H9 (cell line): ENCODE measurements around the gene CPNE2. TPM values are rescaled to one million over a fixed set of nuclear protein-coding genes. Genes with fewer than 3 reads are reported as not detected.
A peak's percentile ranks its signal among the peaks of the same experiment; 100 is the strongest.

ENCODE experiments used
- DNase-seq: peaks from one replicate; pipeline ENCODE4 v3.0.0-alpha.2; 2017
- H2AFZ ChIP-seq: one replicate; pipeline ENCODE4 v1.6.1; 2013; ENCODE audit warnings: mild to moderate bottlenecking, low read length, control low read depth, moderate library complexity
- H2AK5ac ChIP-seq: 2 replicates; pipeline ENCODE4 v1.6.1; 2013; ENCODE audit warnings: low read length, control low read depth, mixed read lengths; ENCODE audit not compliant: insufficient read length
- H2BK120ac ChIP-seq: one replicate; pipeline ENCODE4 v1.6.1; 2013; ENCODE audit warnings: low read depth, mild to moderate bottlenecking, low read length, control low read depth, inconsistent platforms; ENCODE audit not compliant: poor library complexity, severe bottlenecking
- H2BK12ac ChIP-seq: 2 replicates; pipeline ENCODE4 v1.6.1; 2013; ENCODE audit warnings: low read length, control low read depth, mixed read lengths, low read depth; ENCODE audit not compliant: insufficient read length
- H2BK15ac ChIP-seq: 2 replicates; pipeline ENCODE4 v1.6.1; 2013; ENCODE audit warnings: low read depth, low read length, control low read depth
- H2BK20ac ChIP-seq: one replicate; pipeline ENCODE4 v1.6.1; 2013; ENCODE audit warnings: low read depth, mild to moderate bottlenecking, low read length, control low read depth, inconsistent platforms; ENCODE audit not compliant: poor library complexity, severe bottlenecking
- H2BK5ac ChIP-seq: 2 replicates; pipeline ENCODE4 v1.6.1; 2013; ENCODE audit warnings: low read length, control low read depth, mixed read lengths; ENCODE audit not compliant: insufficient read length
- H3K14ac ChIP-seq: 2 replicates; pipeline ENCODE4 v1.6.1; 2013; ENCODE audit warnings: low read length, control low read depth; ENCODE audit not compliant: insufficient read depth
- H3K18ac ChIP-seq: 2 replicates; pipeline ENCODE4 v1.6.1; 2013; ENCODE audit warnings: low read depth, mild to moderate bottlenecking, mixed read lengths, low read length, control low read depth; ENCODE audit not compliant: insufficient read length
- H3K23ac ChIP-seq: 2 replicates; pipeline ENCODE4 v1.6.1; 2013; ENCODE audit warnings: low read length, control low read depth, mixed read lengths, low read depth; ENCODE audit not compliant: insufficient read length
- H3K23me2 ChIP-seq: 2 replicates; pipeline ENCODE4 v1.6.1; 2013; ENCODE audit warnings: low read depth, mild to moderate bottlenecking, mixed read lengths, low read length, control low read depth; ENCODE audit not compliant: insufficient read length, poor library complexity, severe bottlenecking
- H3K27ac ChIP-seq: 2 replicates; pipeline ENCODE4 v1.5.1; 2013; ENCODE audit warnings: low read length, control low read depth, mixed read lengths, low read depth; ENCODE audit not compliant: insufficient read length
- H3K27me3 ChIP-seq: 2 replicates; pipeline ENCODE4 v1.6.1; 2013; ENCODE audit warnings: low read length, control low read depth, inconsistent platforms; ENCODE audit not compliant: insufficient read depth
- H3K4ac ChIP-seq: 2 replicates; pipeline ENCODE4 v1.6.1; 2013; ENCODE audit warnings: low read depth, mild to moderate bottlenecking, control low read depth, inconsistent platforms, low read length, moderate library complexity
- H3K4me1 ChIP-seq: 2 replicates; pipeline ENCODE4 v1.6.1; 2013; ENCODE audit warnings: low read length, control low read depth, inconsistent platforms; ENCODE audit not compliant: insufficient read depth
- H3K4me2 ChIP-seq: 2 replicates; pipeline ENCODE4 v1.6.1; 2013; ENCODE audit warnings: low read length, control low read depth, mixed read lengths; ENCODE audit not compliant: insufficient read length, insufficient read depth
- H3K56ac ChIP-seq: 2 replicates; pipeline ENCODE4 v1.6.1; 2013; ENCODE audit warnings: low read depth, mild to moderate bottlenecking, mixed read lengths, low read length, control low read depth; ENCODE audit not compliant: insufficient read length
- H3K79me1 ChIP-seq: 2 replicates; pipeline ENCODE4 v1.6.1; 2013; ENCODE audit warnings: low read depth, mild to moderate bottlenecking, moderate library complexity, low read length, control low read depth, inconsistent platforms; ENCODE audit not compliant: insufficient read depth, poor library complexity, severe bottlenecking
- H3K79me2 ChIP-seq: 2 replicates; pipeline ENCODE4 v1.6.1; 2013; ENCODE audit warnings: low read length, control low read depth, inconsistent platforms; ENCODE audit not compliant: insufficient read depth
- H3K9ac ChIP-seq: 2 replicates; pipeline ENCODE4 v1.6.1; 2013; ENCODE audit warnings: low read length, control low read depth, mixed read lengths; ENCODE audit not compliant: insufficient read length; ENCODE audit errors: extremely low read depth
- H3K9me3 ChIP-seq: one replicate; pipeline ENCODE4 v1.6.1; 2013; ENCODE audit warnings: low read depth, low read length, inconsistent platforms; ENCODE audit not compliant: control insufficient read depth
- H3T11ph ChIP-seq: one replicate; pipeline ENCODE4 v1.6.1; 2013; ENCODE audit warnings: mild to moderate bottlenecking, low read length, control low read depth, inconsistent platforms
- H4K20me1 ChIP-seq: one replicate; pipeline ENCODE4 v1.6.1; 2013; ENCODE audit not compliant: control insufficient read depth, insufficient read length, insufficient read depth
- H4K5ac ChIP-seq: 2 replicates; pipeline ENCODE4 v1.6.1; 2013; ENCODE audit warnings: low read depth, mild to moderate bottlenecking, mixed read lengths, low read length, control low read depth; ENCODE audit not compliant: insufficient read length
- H4K8ac ChIP-seq: replicated peaks from 2 replicates; pipeline ENCODE4 v1.6.1; 2013; ENCODE audit warnings: low read length, control low read depth, mixed read lengths, low read depth; ENCODE audit not compliant: insufficient read length
- H4K91ac ChIP-seq: 2 replicates; pipeline ENCODE4 v1.6.1; 2013; ENCODE audit warnings: low read depth, mild to moderate bottlenecking, moderate library complexity, mixed read lengths, low read length, control low read depth; ENCODE audit not compliant: insufficient read length
- H3K27ac Mint-ChIP-seq, 3 experiments: 2 replicates in 2 of 3; 3 replicates in 1 of 3; pipeline ENCODE4 v1.8.0; 2020 to 2021; ENCODE audit warnings: mixed read lengths in 3 of 3, mild to moderate bottlenecking in 1 of 3, moderate library complexity in 1 of 3
- H3K27me3 Mint-ChIP-seq: 2 replicates; pipeline ENCODE4 v1.8.0; 2021; ENCODE audit warnings: low read depth, mild to moderate bottlenecking, moderate library complexity, mixed read lengths
- H3K36me3 Mint-ChIP-seq, 3 experiments: 2 replicates in 2 of 3; 3 replicates in 1 of 3; pipeline ENCODE4 v1.8.0; 2020 to 2021; ENCODE audit warnings: low read depth in 3 of 3, mixed read lengths in 3 of 3; ENCODE audit not compliant: insufficient read depth in 1 of 3
- H3K4me1 Mint-ChIP-seq, 2 experiments: 2 replicates each; pipeline ENCODE4 v1.8.0; 2020; ENCODE audit warnings: mixed read lengths in 2 of 2
- H3K4me3 Mint-ChIP-seq, 2 experiments: 2 replicates in 1 of 2; 3 replicates in 1 of 2; pipeline ENCODE4 v1.8.0; 2020 to 2021; ENCODE audit warnings: mild to moderate bottlenecking in 2 of 2, mixed read lengths in 2 of 2, moderate library complexity in 1 of 2
- H3K9me3 Mint-ChIP-seq, 2 experiments: 2 replicates in 1 of 2; 3 replicates in 1 of 2; pipeline ENCODE4 v1.8.0; 2020; ENCODE audit warnings: mild to moderate bottlenecking in 2 of 2, mixed read lengths in 2 of 2, moderate library complexity in 1 of 2
- CTCF ChIP-seq: fragments of 200-600 bp; sonication (generic); conservative IDR thresholded peaks from 3 replicates; pipeline ENCODE4 v1.8.0; 2021; ENCODE audit warnings: antibody characterized with exemption, mild to moderate bottlenecking
- WGBS: extraction: QIAGEN DNeasy Blood & Tissue Kit; methylation state at CpG from one replicate; pipeline ENCODE4 v1.1.7; 2013; ENCODE audit warnings: missing lambda C conversion rate, low lambda C conversion rate, mixed read lengths; ENCODE audit not compliant: insufficient read length; ENCODE audit errors: extremely low coverage; 5-methylcytosine and 5-hydroxymethylcytosine counted together
- long read RNA-seq: library from polyadenylated mRNA; unstranded; transcript quantifications from one replicate; pipeline ENCODE4 v2.0.0, GENCODE V29; 2020
- total RNA-seq: library from RNA; stranded (reverse); gene quantifications from 2 replicates; pipeline ENCODE4 v1.2.1, GENCODE V29; 2021

Gene CPNE2
- 8.0 and 8.1 TPM in 2 replicates for total RNA-seq
- long read RNA-seq, partial matches to known transcripts = 0 of 2 reads
- long read RNA-seq, other reads (novel, unspliced or antisense) = 2 of 2 reads

GRCh38 chr16:57091975-57092785, at the start of gene CPNE2:
TSS of gene CPNE2 (plus strand) at chr16:57092583. CDS start at chr16:57110743, 18,160 bp downstream.
- no peak within 1 kb of the TSS for H4K8ac ChIP-seq
- peak within 1 kb of the TSS; percentile 71 to 86 for H3K4me3 Mint-ChIP-seq
- no peak within 1 kb of the TSS for H3K9ac ChIP-seq
- WGBS = no CpG with 5 or more reads among the region's 100 CpGs
- no peaks in the 10 kb centered on the region for H3K9me3 ChIP-seq
- peak; percentile 45 for DNase-seq
- no peaks in the 10 kb centered on the region for H3K79me1 ChIP-seq
- H3K18ac ChIP-seq = no peak within 1 kb of the TSS
- no peak within 1 kb of the TSS for H3K27ac ChIP-seq
- H3K27me3 Mint-ChIP-seq = peaks cover 49% of the 10 kb centered on the region
- H3K4me1 Mint-ChIP-seq = peaks cover 15 to 17% of the 10 kb centered on the region in 2 experiments
- H3K14ac ChIP-seq = peak within 1 kb of the TSS; percentile 69; the same call in 1 of the 2 replicates
- peaks cover 0 to 5% of the 10 kb centered on the region in 2 experiments; a peak in 2 of 5 replicates for H3K9me3 Mint-ChIP-seq
- H3K23me2 ChIP-seq = peaks cover 18% of the 10 kb centered on the region
- peaks cover 0 to 5% (median 0%) of the 10 kb centered on the region in 3 experiments; a peak in 4 of 7 replicates for H3K36me3 Mint-ChIP-seq
- no peak within 1 kb of the TSS for H3T11ph ChIP-seq
- no peak for TF ChIP-seq CTCF
- no peak within 1 kb of the TSS for H3K23ac ChIP-seq
- H3K79me2 ChIP-seq = no peaks in the 10 kb centered on the region
- no peak within 1 kb of the TSS for H2BK15ac ChIP-seq
- peak within 1 kb of the TSS; percentile 90 for H3K4me2 ChIP-seq
- H3K4ac ChIP-seq = no peak within 1 kb of the TSS
- H2BK120ac ChIP-seq = no peak within 1 kb of the TSS
- H3K27me3 ChIP-seq = peaks cover 3% of the 10 kb centered on the region; the same call in 1 of the 2 replicates
- peak within 1 kb of the TSS; percentile 6 for H2AFZ ChIP-seq
- H2BK5ac ChIP-seq = no peak within 1 kb of the TSS
- H3K27ac Mint-ChIP-seq = no peak within 1 kb of the TSS
- no peak within 1 kb of the TSS for H2BK20ac ChIP-seq
- no peak within 1 kb of the TSS for H4K5ac ChIP-seq
- H4K91ac ChIP-seq = no peak within 1 kb of the TSS
- no peaks in the 10 kb centered on the region for H3K4me1 ChIP-seq
- H4K20me1 ChIP-seq = no peaks in the 10 kb centered on the region
- H3K56ac ChIP-seq = no peak within 1 kb of the TSS
- H2BK12ac ChIP-seq = no peak within 1 kb of the TSS
- no peak within 1 kb of the TSS for H2AK5ac ChIP-seq
